ENCODE measurements around the gene PRPF38B. TPM values are rescaled to one million over a fixed set of nuclear protein-coding genes. Genes with fewer than 3 reads are reported as not detected.
A peak's percentile ranks its signal among the peaks of the same experiment; 100 is the strongest.

PRPF38B gene
- total and polyA plus RNA-seq, 9 of the 15 experiments (the other 6 are each of a cell fraction or from before 2014, with no cell fraction given), result 25.3 to 85.5 (median 66.4) TPM

DNA sequence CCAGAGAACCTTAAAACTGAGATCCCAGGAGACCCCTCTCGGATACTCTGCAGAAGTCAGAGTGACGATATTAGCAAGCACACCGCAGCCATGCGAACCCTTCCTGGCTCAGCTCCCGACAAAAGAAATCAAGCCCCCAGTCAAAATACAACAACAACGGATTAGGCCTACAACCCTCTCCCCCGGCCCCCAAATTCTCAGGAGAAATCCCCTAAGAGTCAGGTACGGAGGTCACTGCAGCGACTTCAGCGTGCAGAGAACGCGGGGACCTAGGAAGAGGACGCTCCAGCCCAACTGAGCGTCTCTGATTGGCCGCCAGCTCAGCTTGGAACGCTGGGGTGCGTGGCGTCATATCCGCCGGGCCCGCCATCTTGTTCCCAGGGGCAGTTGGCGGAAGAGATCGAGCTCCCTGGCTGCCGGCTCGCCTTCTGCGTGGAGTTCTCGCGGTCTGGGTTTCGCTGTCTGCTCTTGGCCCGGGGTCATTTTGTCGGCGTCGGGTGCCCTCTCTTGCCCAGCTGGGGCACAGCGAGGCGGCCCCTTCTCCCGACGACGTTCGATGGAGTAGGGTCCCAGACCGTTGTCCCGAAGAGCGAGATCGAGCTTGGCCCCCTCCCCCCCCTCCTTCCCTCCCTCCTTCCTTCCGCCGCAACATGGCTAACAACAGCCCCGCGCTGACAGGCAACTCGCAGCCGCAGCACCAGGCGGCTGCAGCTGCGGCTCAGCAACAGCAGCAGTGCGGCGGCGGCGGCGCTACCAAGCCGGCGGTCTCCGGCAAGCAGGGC lies at the start of gene PRPF38B (continued):
- TF ChIP-seq, protein P1, sequence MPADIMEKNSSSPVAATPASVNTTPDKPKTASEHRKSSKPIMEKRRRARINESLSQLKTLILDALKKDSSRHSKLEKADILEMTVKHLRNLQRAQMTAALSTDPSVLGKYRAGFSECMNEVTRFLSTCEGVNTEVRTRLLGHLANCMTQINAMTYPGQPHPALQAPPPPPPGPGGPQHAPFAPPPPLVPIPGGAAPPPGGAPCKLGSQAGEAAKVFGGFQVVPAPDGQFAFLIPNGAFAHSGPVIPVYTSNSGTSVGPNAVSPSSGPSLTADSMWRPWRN (IDR thresholded peaks at IDR 0.05; ENCODE audit: low read depth), result 0 out of 2 replicates have a peak, but pooled peaks have one; percentile 51
- TF ChIP-seq, protein P2, sequence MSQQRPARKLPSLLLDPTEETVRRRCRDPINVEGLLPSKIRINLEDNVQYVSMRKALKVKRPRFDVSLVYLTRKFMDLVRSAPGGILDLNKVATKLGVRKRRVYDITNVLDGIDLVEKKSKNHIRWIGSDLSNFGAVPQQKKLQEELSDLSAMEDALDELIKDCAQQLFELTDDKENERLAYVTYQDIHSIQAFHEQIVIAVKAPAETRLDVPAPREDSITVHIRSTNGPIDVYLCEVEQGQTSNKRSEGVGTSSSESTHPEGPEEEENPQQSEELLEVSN (IDR thresholded peaks at IDR 0.05; ENCODE audit: borderline replicate concordance in 1 of 2, extremely low read depth in 1 of 2, insufficient read depth in 1 of 2, insufficient read length in 1 of 2, low read depth in 1 of 2, low read length in 1 of 2, poor library complexity in 1 of 2, severe bottlenecking in 1 of 2), result peak; percentile 73 to 81
- TF ChIP-seq THRAP3 (IDR thresholded peaks at IDR 0.05; ENCODE audit: borderline replicate concordance), result no peak
- TF ChIP-seq MGA (IDR thresholded peaks at IDR 0.05), result peak; percentile 95
- TF ChIP-seq, protein P3, sequence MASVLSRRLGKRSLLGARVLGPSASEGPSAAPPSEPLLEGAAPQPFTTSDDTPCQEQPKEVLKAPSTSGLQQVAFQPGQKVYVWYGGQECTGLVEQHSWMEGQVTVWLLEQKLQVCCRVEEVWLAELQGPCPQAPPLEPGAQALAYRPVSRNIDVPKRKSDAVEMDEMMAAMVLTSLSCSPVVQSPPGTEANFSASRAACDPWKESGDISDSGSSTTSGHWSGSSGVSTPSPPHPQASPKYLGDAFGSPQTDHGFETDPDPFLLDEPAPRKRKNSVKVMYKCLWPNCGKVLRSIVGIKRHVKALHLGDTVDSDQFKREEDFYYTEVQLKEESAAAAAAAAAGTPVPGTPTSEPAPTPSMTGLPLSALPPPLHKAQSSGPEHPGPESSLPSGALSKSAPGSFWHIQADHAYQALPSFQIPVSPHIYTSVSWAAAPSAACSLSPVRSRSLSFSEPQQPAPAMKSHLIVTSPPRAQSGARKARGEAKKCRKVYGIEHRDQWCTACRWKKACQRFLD (CRISPR knock-in tag; IDR thresholded peaks at IDR 0.05), result peak; percentile 90
- TF ChIP-seq, protein P4, sequence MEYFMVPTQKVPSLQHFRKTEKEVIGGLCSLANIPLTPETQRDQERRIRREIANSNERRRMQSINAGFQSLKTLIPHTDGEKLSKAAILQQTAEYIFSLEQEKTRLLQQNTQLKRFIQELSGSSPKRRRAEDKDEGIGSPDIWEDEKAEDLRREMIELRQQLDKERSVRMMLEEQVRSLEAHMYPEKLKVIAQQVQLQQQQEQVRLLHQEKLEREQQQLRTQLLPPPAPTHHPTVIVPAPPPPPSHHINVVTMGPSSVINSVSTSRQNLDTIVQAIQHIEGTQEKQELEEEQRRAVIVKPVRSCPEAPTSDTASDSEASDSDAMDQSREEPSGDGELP (CRISPR knock-in tag; IDR thresholded peaks at IDR 0.05; ENCODE audit: borderline replicate concordance), result peak; percentile 86
- peak; percentile 58 for TF ChIP-seq SIN3B (IDR thresholded peaks at IDR 0.05; ENCODE audit: low read depth)
- no peak for TF ChIP-seq U2AF1 (optimal IDR thresholded peaks at IDR 0.05; ENCODE audit: low read depth, low read length)
- peak; percentile 85 to 96 for TF ChIP-seq MAZ (CRISPR knock-in tag; conservative IDR thresholded peaks at IDR 0.05 in 1 of 2, IDR thresholded peaks at IDR 0.05 in 1 of 2)

All from K562 (cell line).